Keratinocyte (primary cell): ENCODE data around the gene PLB1. TPM values are rescaled to one million over a fixed set of nuclear protein-coding genes. Genes with fewer than 3 reads are reported as not detected.

Experiments used
- DNase-seq: peaks from one replicate; pipeline ENCODE4 v3.0.0-alpha.2; 2011; ENCODE audit warnings: low read depth, missing footprints, low spot score
- FAIRE-seq: peaks from 2 replicates; lab custom pipeline; 2011; peaks lifted over from hg19 to GRCh38; lab: Jason Lieb, UNC
- H2AFZ ChIP-seq: 2 replicates; pipeline ENCODE4 v1.6.0; 2012; ENCODE audit warnings: low read length, control low read depth, inconsistent platforms; ENCODE audit not compliant: control insufficient read depth
- H3K27ac ChIP-seq: 2 replicates; pipeline ENCODE4 v1.5.1; 2011; ENCODE audit warnings: low read length; ENCODE audit not compliant: control insufficient read depth, insufficient read depth
- H3K27me3 ChIP-seq: 3 replicates; pipeline ENCODE4 v1.6.0; 2011; ENCODE audit warnings: low read length; ENCODE audit not compliant: control insufficient read depth, insufficient read depth; ENCODE audit errors: extremely low read depth
- H3K36me3 ChIP-seq, 2 experiments: 2 replicates in 1 of 2; 3 replicates in 1 of 2; pipeline ENCODE4 v1.5.1; 2011; ENCODE audit warnings: low read length in 2 of 2, mild to moderate bottlenecking in 1 of 2; ENCODE audit not compliant: control insufficient read depth in 2 of 2, insufficient read depth in 2 of 2; ENCODE audit errors: extremely low read depth in 1 of 2
- H3K4me1 ChIP-seq: 3 replicates; pipeline ENCODE4 v1.5.1; 2011; ENCODE audit warnings: low read length; ENCODE audit not compliant: control insufficient read depth, insufficient read depth; ENCODE audit errors: extremely low read depth
- H3K4me2 ChIP-seq: 3 replicates; pipeline ENCODE4 v1.6.0; 2011; ENCODE audit warnings: low read depth, low read length; ENCODE audit not compliant: control insufficient read depth, insufficient read depth; ENCODE audit errors: extremely low read depth
- H3K4me3 ChIP-seq, 3 experiments: fragments of 200-600 bp in 1 of 3; sonication (generic) in 1 of 3; 2 replicates in 2 of 3; 3 replicates in 1 of 3; pipeline ENCODE4 v1.5.1; 2011 to 2016; ENCODE audit warnings: low read length in 3 of 3, mild to moderate bottlenecking in 3 of 3, control low read depth in 2 of 3, inconsistent platforms in 1 of 3, low read depth in 1 of 3, mixed read lengths in 1 of 3, mixed run types in 1 of 3, moderate library complexity in 1 of 3; ENCODE audit not compliant: control insufficient read depth in 2 of 3, insufficient read depth in 2 of 3; ENCODE audit errors: extremely low read depth in 1 of 3
- H3K79me2 ChIP-seq: 2 replicates; pipeline ENCODE4 v1.6.0; 2012; ENCODE audit warnings: low read length; ENCODE audit not compliant: control insufficient read depth, insufficient read depth
- H3K9ac ChIP-seq: 3 replicates; pipeline ENCODE4 v1.6.0; 2011; ENCODE audit warnings: low read length; ENCODE audit not compliant: control insufficient read depth, insufficient read depth; ENCODE audit errors: extremely low read depth
- H3K9me1 ChIP-seq: 3 replicates; pipeline ENCODE4 v1.6.0; 2011; ENCODE audit warnings: low read length; ENCODE audit not compliant: control insufficient read depth, insufficient read depth; ENCODE audit errors: extremely low read depth
- H3K9me3 ChIP-seq: 2 replicates; pipeline ENCODE4 v1.5.1; 2012; ENCODE audit warnings: low read depth, low read length; ENCODE audit not compliant: control insufficient read depth
- H4K20me1 ChIP-seq: 3 replicates; pipeline ENCODE4 v1.6.0; 2011; ENCODE audit warnings: low read length; ENCODE audit not compliant: control insufficient read depth, insufficient read depth; ENCODE audit errors: extremely low read depth
- CTCF ChIP-seq, 3 experiments: IDR thresholded peaks in 1 of 3; conservative IDR thresholded peaks in 1 of 3; optimal IDR thresholded peaks in 1 of 3; 2 replicates in 2 of 3; 3 replicates in 1 of 3; pipeline versions ENCODE3 to v1.5.1; 2011; ENCODE audit warnings: low read length in 3 of 3, mild to moderate bottlenecking in 3 of 3, moderate library complexity in 2 of 3, control low read depth in 1 of 3, inconsistent platforms in 1 of 3; ENCODE audit not compliant: insufficient read depth in 2 of 3; ENCODE audit errors: extremely low read depth in 1 of 3
- EZH2 ChIP-seq: IDR thresholded peaks from one replicate; pipeline ENCODE4 v1.6.1; 2012; ENCODE audit warnings: inconsistent platforms, mild to moderate bottlenecking, low read length, moderate library complexity
- dilution Hi-C: fragments of 300-500 bp; cut with MboI; formaldehyde crosslinking; loops from one replicate; pipeline ENCODE4 v1.7.0; 2020; ENCODE audit warnings: low sequenced_read_pairs; ENCODE audit not compliant: extremely low pct_ligation_motif_present
- polyA plus RNA-seq, 5 experiments: library from polyadenylated mRNA; depleted of rRNA in 3 of 5; stranded (reverse) in 3 of 5; stranded (forward) in 1 of 5; unstranded in 1 of 5; fragments of >200 nt; gene quantifications; 1 replicate in 1 of 5; 2 replicates in 3 of 5; 3 replicates in 1 of 5; pipeline versions ENCODE4 v1.2.1 to v1.2.3, GENCODE V29; 2011 to 2012; ENCODE audit warnings: missing spikeins in 2 of 5, low read depth in 1 of 5, low replicate concordance in 1 of 5

The PLB1 gene
- polyA plus RNA-seq, 1 donor (not counting 4 experiments of a cell fraction or from before 2014, with no cell fraction given): 6.7 TPM

GRCh38 chr2:28509361-28509760, 13.5 kb downstream of the PLB1 start:
- H4K20me1 ChIP-seq: no peaks in the 10 kb centered on the region
- FAIRE-seq: no peak
- H3K9ac ChIP-seq: no peak overlapping the region
- no peak overlapping the region for H3K27ac ChIP-seq
- no peaks in the 10 kb centered on the region for H3K79me2 ChIP-seq
- no peaks in the 10 kb centered on the region for H3K9me1 ChIP-seq
- no peak for TF ChIP-seq EZH2
- TF ChIP-seq CTCF (optimal IDR thresholded peaks at IDR 0.05 in 1 of 3, IDR thresholded peaks at IDR 0.05 in 1 of 3, conservative IDR thresholded peaks at IDR 0.05 in 1 of 3; ENCODE audit: extremely low read depth in 1 of 3, insufficient read depth in 2 of 3, low read length in 3 of 3): no peak
- peaks cover 9% of the 10 kb centered on the region for H3K4me1 ChIP-seq
- DNase-seq: no peak
- dilution Hi-C loops: no loop called here
- H3K4me3 ChIP-seq: no peak overlapping the region
- no peaks in the 10 kb centered on the region for H3K9me3 ChIP-seq
- no peak overlapping the region for H2AFZ ChIP-seq
- H3K27me3 ChIP-seq: peaks cover 2% of the 10 kb centered on the region
- H3K4me2 ChIP-seq: no peak overlapping the region
- no peaks in the 10 kb centered on the region for H3K36me3 ChIP-seq

- H3K9me1 ChIP-seq: no peaks in the 10 kb centered on the region
- H3K9me3 ChIP-seq: no peaks in the 10 kb centered on the region
- dilution Hi-C loops: no loop called here
- no peak overlapping the region for H3K27ac ChIP-seq
- no peak for FAIRE-seq
- no peaks in the 10 kb centered on the region for H4K20me1 ChIP-seq
- no peak for TF ChIP-seq CTCF (optimal IDR thresholded peaks at IDR 0.05 in 1 of 3, IDR thresholded peaks at IDR 0.05 in 1 of 3, conservative IDR thresholded peaks at IDR 0.05 in 1 of 3; ENCODE audit: extremely low read depth in 1 of 3, insufficient read depth in 2 of 3, low read length in 3 of 3)
- TF ChIP-seq EZH2: no peak
- peaks cover 9% of the 10 kb centered on the region for H3K4me1 ChIP-seq
- H3K79me2 ChIP-seq: no peaks in the 10 kb centered on the region
- H3K36me3 ChIP-seq: no peaks in the 10 kb centered on the region
- H2AFZ ChIP-seq: no peak overlapping the region
- no peak overlapping the region for H3K9ac ChIP-seq
- no peak for DNase-seq
- H3K4me2 ChIP-seq: no peak overlapping the region
- no peak overlapping the region for H3K4me3 ChIP-seq
- peaks cover 2% of the 10 kb centered on the region for H3K27me3 ChIP-seq
Measured at GRCh38 chr2:28510184-28510583, 14.3 kb downstream of the PLB1 start.
